Heart left ventricle (tissue), 13 donors: ENCODE results near the gene TNFRSF18.

Experiments
- POLR2A ChIP-seq, 2 donors: fragments of 450-650 bp; IDR thresholded peaks; one replicate each; pipeline ENCODE4 v1.6.1; 2017; ENCODE audit warnings: antibody characterized with exemption in 2 of 2, mild to moderate bottlenecking in 2 of 2, moderate library complexity in 2 of 2
- TF ChIP-seq, protein P1 (sequence below), 12 donors: fragments of 200-600 bp; sonication (generic) in 4 of 12; IDR thresholded peaks; one replicate each; pipeline versions ENCODE4 v1.5.0 to v1.8.0; 2018 to 2022; ENCODE audit warnings: antibody characterized with exemption in 12 of 12, mild to moderate bottlenecking in 5 of 12
- donor health status: ischemic (EF 13 %, LVEDD 7.1; RV severe dilation, severe dysfunction).
- donor health status: DM: no; HTN: yes; CAD: no.
- donor health status: DM: no; HTN: no; CAD: no.
- donor health status: ischemic (EF 25% LVEDD 6.9; RV normal size, moderate dysfunction).
- donor health status: ischemic (EF 25% LVEDD 5.7; RV mildly dilated, moderate dysfunction).
- donor health status: ischemic (EF 35%, LVEDD 5.7; RV mildly dilated, moderate dysfunction).
- donor health status: nonischemic (EF 11% LVEDD 7.7; RV severe dilation, severe dysfunction).
- donor health status: DM: yes; HTN: yes; CAD: no.
- donor health status: PGD.
- donor health status: ischemic (EF 29% LVEDD 5.4; RV normal size, mild dysfunction).
- donor health status: nonischemic (EF 23%, LVEDD 6.1; RV moderate dilation, normal function).

DNA sequence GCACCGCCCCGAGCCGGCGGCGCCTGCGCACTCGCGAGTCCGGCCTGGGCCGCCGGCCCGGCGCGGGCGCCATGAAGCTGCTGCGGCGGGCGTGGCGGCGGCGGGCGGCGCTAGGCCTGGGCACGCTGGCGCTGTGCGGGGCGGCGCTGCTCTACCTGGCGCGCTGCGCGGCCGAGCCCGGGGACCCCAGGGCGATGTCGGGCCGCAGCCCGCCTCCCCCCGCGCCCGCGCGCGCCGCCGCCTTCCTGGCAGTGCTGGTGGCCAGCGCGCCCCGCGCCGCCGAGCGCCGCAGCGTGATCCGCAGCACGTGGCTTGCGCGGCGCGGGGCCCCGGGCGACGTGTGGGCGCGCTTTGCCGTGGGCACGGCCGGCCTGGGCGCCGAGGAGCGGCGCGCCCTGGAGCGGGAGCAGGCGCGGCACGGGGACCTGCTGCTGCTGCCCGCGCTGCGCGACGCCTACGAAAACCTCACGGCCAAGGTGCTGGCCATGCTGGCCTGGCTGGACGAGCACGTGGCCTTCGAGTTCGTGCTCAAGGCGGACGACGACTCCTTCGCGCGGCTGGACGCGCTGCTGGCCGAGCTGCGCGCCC, 25.9 kb upstream of the TNFRSF18 start, which contains the start of gene B3GALT6:
- no peak for TF ChIP-seq POLR2A (IDR thresholded peaks at IDR 0.05)
- TF ChIP-seq, protein P1, sequence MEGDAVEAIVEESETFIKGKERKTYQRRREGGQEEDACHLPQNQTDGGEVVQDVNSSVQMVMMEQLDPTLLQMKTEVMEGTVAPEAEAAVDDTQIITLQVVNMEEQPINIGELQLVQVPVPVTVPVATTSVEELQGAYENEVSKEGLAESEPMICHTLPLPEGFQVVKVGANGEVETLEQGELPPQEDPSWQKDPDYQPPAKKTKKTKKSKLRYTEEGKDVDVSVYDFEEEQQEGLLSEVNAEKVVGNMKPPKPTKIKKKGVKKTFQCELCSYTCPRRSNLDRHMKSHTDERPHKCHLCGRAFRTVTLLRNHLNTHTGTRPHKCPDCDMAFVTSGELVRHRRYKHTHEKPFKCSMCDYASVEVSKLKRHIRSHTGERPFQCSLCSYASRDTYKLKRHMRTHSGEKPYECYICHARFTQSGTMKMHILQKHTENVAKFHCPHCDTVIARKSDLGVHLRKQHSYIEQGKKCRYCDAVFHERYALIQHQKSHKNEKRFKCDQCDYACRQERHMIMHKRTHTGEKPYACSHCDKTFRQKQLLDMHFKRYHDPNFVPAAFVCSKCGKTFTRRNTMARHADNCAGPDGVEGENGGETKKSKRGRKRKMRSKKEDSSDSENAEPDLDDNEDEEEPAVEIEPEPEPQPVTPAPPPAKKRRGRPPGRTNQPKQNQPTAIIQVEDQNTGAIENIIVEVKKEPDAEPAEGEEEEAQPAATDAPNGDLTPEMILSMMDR (IDR thresholded peaks at IDR 0.05) = no peak
